Large intestine (tissue), 3 donors: ENCODE data around the gene TNFSF8. TPM values are rescaled to one million over a fixed set of nuclear protein-coding genes. Genes with fewer than 3 reads are reported as not detected.

Source experiments
- DNase-seq, 2 donors: peaks; one replicate each; pipeline versions ENCODE4 v3.0.0 to v3.0.0-alpha.2; 2013
- H3K27ac ChIP-seq: one replicate; pipeline ENCODE4 v1.5.1; 2013; ENCODE audit warnings: low read length
- H3K27me3 ChIP-seq: 2 replicates; pipeline ENCODE4 v1.6.1; 2013; ENCODE audit warnings: low read length; ENCODE audit not compliant: control insufficient read depth, insufficient read depth
- H3K36me3 ChIP-seq: 2 replicates; pipeline ENCODE4 v1.6.1; 2013; ENCODE audit warnings: low read length; ENCODE audit not compliant: control insufficient read depth, insufficient read depth
- H3K4me1 ChIP-seq: one replicate; pipeline ENCODE4 v1.6.1; 2013; ENCODE audit warnings: low read length; ENCODE audit not compliant: control insufficient read depth, insufficient read depth
- H3K4me3 ChIP-seq: one replicate; pipeline ENCODE4 v1.5.1; 2013; ENCODE audit warnings: low read length
- H3K9me3 ChIP-seq: one replicate; pipeline ENCODE4 v1.6.1; 2013; ENCODE audit warnings: mild to moderate bottlenecking, low read depth, low read length, moderate library complexity; ENCODE audit not compliant: control insufficient read depth
- WGBS: methylation state at CpG from one replicate; pipeline ENCODE4 v1.1.5; 2013; ENCODE audit warnings: low lambda C conversion rate; ENCODE audit not compliant: insufficient coverage; 5-methylcytosine and 5-hydroxymethylcytosine counted together
- polyA plus RNA-seq: library from polyadenylated mRNA; unstranded; fragments of 120-200 nt; gene quantifications from one replicate; pipeline ENCODE4 v1.2.1, GENCODE V29; 2013

Gene TNFSF8
- polyA plus RNA-seq, 1 donor = 0.25 TPM

- WGBS = no CpG with 5 or more reads among the region's 1 CpG
- no peak for DNase-seq
- H3K4me3 ChIP-seq = no peak overlapping the region
- H3K9me3 ChIP-seq = no peaks in the 10 kb centered on the region
- H3K4me1 ChIP-seq = no peaks in the 10 kb centered on the region
- no peaks in the 10 kb centered on the region for H3K36me3 ChIP-seq
- H3K27ac ChIP-seq = no peak overlapping the region
- peaks cover 8% of the 10 kb centered on the region for H3K27me3 ChIP-seq
Observed at GRCh38 chr9:114921171-114921570, 9.2 kb downstream of the TNFSF8 start.

GRCh38 chr9:114919611-114920010 is 10.8 kb downstream of the TNFSF8 start:
- no peak overlapping the region for H3K27ac ChIP-seq
- no CpG with 5 or more reads among the region's 4 CpGs for WGBS
- no peak overlapping the region for H3K4me3 ChIP-seq
- peaks cover 4% of the 10 kb centered on the region for H3K27me3 ChIP-seq
- no peaks in the 10 kb centered on the region for H3K9me3 ChIP-seq
- H3K36me3 ChIP-seq = no peaks in the 10 kb centered on the region
- no peak for DNase-seq
- H3K4me1 ChIP-seq = no peaks in the 10 kb centered on the region

GRCh38 chr9:114916481-114916880 is 13.9 kb downstream of the TNFSF8 start:
- DNase-seq = no peak
- Histone ChIP-seq H3K4me3 (no peak overlapping the region), H3K36me3 (no peaks in the 10 kb centered on the region), H3K27me3 (peaks cover 2% of the 10 kb centered on the region), H3K27ac (no peak overlapping the region), H3K4me1 (no peaks in the 10 kb centered on the region), H3K9me3 (no peaks in the 10 kb centered on the region)
- WGBS = no CpG with 5 or more reads among the region's 7 CpGs

GRCh38 chr9:114914139-114914538 is 16.3 kb downstream of the TNFSF8 start:
- H3K36me3 ChIP-seq = no peaks in the 10 kb centered on the region
- H3K27ac ChIP-seq = no peak overlapping the region
- DNase-seq = no peak
- H3K4me1 ChIP-seq = no peaks in the 10 kb centered on the region
- no peaks in the 10 kb centered on the region for H3K9me3 ChIP-seq
- no peaks in the 10 kb centered on the region for H3K27me3 ChIP-seq
- 71% methylated on average over 1 of the region's 1 CpG for WGBS
- H3K4me3 ChIP-seq = no peak overlapping the region

GRCh38 chr9:114913656-114914055 is 16.7 kb downstream of the TNFSF8 start:
- Histone ChIP-seq H3K36me3 (no peaks in the 10 kb centered on the region), H3K27me3 (no peaks in the 10 kb centered on the region), H3K4me3 (no peak overlapping the region), H3K27ac (no peak overlapping the region), H3K4me1 (no peaks in the 10 kb centered on the region), H3K9me3 (no peaks in the 10 kb centered on the region)
- DNase-seq = no peak
- whole genome bisulfite sequencing = no CpG with 5 or more reads among the region's 4 CpGs

- no peaks in the 10 kb centered on the region for H3K36me3 ChIP-seq
- no peaks in the 10 kb centered on the region for H3K27me3 ChIP-seq
- H3K4me1 ChIP-seq = no peaks in the 10 kb centered on the region
- H3K4me3 ChIP-seq = no peak overlapping the region
- no peak for DNase-seq
- no CpG with 5 or more reads among the region's 5 CpGs for WGBS
- no peak overlapping the region for H3K27ac ChIP-seq
- H3K9me3 ChIP-seq = no peaks in the 10 kb centered on the region
Observed at GRCh38 chr9:114913217-114913616, 17.2 kb downstream of the TNFSF8 start.

GRCh38 chr9:114911167-114911821 is 19.1 kb downstream of the TNFSF8 start:
- Histone ChIP-seq H3K27ac (no peak overlapping the region), H3K36me3 (no peaks in the 10 kb centered on the region), H3K27me3 (no peaks in the 10 kb centered on the region), H3K9me3 (no peaks in the 10 kb centered on the region), H3K4me1 (no peaks in the 10 kb centered on the region), H3K4me3 (no peak overlapping the region)
- no CpG with 5 or more reads among the region's 2 CpGs for WGBS
- peak in 1 of 2 donors; percentile 34 for DNase-seq

- H3K27ac ChIP-seq = no peak overlapping the region
- H3K4me1 ChIP-seq = no peaks in the 10 kb centered on the region
- DNase-seq = no peak
- H3K27me3 ChIP-seq = no peaks in the 10 kb centered on the region
- H3K4me3 ChIP-seq = no peak overlapping the region
- WGBS = no CpG with 5 or more reads among the region's 4 CpGs
- H3K9me3 ChIP-seq = no peaks in the 10 kb centered on the region
- H3K36me3 ChIP-seq = no peaks in the 10 kb centered on the region
Observed at GRCh38 chr9:114910541-114910940, 19.9 kb downstream of the TNFSF8 start.

GRCh38 chr9:114909661-114910060 is 20.7 kb downstream of the TNFSF8 start:
- no peak for DNase-seq
- Histone ChIP-seq H3K4me3 (no peak overlapping the region), H3K27me3 (no peaks in the 10 kb centered on the region), H3K9me3 (no peaks in the 10 kb centered on the region), H3K27ac (no peak overlapping the region), H3K4me1 (peaks cover 4% of the 10 kb centered on the region), H3K36me3 (no peaks in the 10 kb centered on the region)
- WGBS = no CpG with 5 or more reads among the region's 1 CpG

- Histone ChIP-seq H3K4me1 (peaks cover 4% of the 10 kb centered on the region), H3K4me3 (no peak overlapping the region), H3K27me3 (no peaks in the 10 kb centered on the region), H3K27ac (no peak overlapping the region), H3K36me3 (no peaks in the 10 kb centered on the region), H3K9me3 (no peaks in the 10 kb centered on the region)
- no peak for DNase-seq
- no CpG with 5 or more reads among the region's 6 CpGs for WGBS
Observed at GRCh38 chr9:114908805-114909448, 21.5 kb downstream of the TNFSF8 start.
